SIG-M5 (cell line): ENCODE data around the gene TXNDC15.

Source experiments
- DNase-seq: peaks from one replicate; lab custom pipeline; 2025; lab: John Stamatoyannopoulos, UW

Gene TXNDC15

DNA sequence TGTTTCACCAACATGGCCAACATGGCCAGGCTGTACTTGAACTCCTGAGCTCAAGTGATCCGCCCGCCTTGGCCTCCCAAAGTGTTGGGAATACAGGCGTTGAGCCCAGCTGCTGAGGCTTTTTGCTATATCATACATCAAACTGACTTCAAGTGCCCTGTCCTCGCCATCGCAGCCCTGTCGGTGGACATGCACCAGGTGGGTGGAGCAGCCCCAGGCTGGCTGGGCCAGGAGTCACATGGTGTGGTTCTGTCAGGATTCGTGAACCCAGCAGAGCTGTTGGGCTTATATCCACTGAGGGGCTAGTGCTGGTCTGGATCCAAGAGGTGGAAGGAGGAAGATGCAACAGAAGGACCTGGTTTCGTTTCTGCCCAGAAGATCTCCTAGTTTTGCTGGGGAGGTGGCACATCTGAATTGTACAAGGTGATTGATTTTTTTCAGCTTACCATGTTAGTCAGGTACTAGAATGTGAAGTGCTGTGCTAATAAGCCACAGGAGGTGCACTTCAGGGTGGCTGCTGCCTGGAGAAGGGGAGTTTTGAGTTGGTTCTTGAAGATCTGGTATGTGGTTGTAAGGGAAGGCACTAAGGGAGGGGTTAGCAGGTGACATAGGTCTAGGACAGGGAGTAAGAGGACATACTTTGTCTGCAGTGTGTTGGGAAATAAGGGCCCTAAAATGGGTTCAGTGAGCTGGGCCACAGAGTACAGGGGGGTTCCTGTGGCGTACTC lies 46.8 kb downstream of the TXNDC15 start:
- DNase-seq: no peak

DNA sequence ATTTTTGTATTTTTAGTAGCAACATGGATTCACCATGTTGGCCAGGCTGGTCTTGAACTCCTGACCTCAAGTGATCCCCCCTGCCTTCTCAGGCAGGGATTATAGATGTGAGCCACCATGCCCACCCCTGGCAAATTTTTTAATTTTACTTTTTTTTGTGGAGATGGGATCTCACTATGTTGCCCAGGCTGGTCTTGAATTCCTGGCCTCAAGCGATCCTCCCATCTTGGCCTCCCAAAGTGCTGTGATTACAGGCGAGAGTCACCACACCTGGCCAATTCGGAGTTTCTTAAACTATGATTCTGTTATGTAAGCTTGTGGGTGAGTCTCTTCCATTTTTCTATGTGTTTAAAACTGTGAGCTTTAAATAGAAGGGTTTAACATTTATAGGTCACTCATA lies 58.3 kb downstream of the TXNDC15 start:
- DNase-seq: no peak

DNA sequence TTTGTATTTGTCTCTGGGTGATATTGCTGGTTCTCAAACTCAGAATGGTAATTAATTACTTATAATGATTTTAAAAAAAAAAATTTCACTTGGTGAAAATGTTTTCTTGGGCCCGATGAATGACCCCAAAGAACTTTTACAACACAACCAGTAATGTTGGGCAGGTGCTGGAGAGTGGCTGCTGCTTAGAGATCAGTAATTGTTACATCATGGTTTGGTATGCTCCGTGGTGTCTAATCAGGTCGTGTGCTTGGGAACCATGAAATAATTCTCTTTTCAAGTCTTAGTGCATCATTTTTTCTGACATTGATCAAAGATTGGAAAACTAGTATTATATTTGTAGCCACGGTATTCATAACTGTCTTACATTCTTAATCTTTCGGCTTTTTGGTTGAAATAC lies 60.0 kb downstream of the TXNDC15 start:
- DNase-seq: no peak

DNA sequence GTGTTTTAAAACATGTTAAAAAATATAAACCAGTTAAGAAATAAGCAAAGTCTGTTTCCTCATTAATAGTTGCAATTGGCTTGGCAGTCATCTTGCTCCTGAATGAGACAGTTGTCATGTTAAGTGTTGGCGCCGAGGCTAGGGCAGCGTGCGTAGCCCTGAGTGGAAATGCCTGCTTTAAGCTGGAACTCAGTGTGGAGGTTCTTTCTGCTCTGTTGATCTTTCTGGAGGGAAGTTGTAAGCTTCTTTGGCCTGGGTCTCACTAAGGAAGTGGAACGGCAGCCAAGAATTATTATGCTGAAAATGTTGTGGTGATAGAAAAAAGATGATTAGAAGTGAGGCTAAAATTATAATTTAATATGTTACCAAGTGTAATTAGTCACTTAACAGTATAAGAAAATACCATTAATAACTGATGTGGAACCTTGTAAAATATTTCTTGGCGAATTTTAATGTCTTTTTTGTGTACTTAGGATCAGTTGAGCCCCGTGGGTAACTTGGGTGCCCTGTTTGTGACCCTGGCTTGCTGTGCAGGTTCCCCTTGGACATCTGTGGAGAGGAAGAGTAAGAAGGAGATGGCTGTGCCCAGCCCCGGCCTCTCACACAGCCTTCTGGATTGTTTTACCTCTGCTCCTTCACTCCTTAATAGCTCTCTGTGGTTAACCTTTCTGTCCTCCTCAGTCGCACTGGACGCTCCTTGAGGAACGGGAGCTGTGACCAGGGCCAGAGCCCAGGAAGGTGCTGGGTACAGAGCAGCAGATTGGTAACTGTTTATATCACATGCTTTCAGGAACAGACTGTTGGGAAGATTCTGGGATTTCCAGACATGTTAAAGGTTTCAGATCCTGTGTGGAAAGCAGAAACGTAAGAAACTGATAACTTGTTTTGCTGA lies 61.8 kb downstream of the TXNDC15 start:
- DNase-seq: no peak

- no peak for DNase-seq
Observed at GRCh38 chr5:134937526-134937925, 63.4 kb downstream of the TXNDC15 start.

DNA sequence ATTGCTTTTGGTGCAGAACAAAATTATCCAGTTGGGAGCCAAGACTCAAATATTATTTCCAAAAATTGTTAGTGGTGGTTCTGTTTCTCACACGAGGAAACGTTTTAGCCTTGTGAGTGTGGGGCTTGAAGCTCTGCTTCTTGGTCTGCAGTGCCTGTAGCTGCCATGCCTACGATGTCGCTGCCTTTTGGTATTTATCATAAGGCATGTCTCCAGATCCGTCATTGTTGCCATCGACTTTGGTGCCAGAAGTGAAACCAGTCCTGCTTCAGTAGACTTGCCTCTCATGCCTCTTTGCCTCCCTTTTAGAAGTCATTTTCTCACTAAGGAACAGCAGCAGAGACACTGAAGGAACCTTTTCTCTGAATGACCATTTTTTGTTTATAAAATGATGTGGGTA lies 63.9 kb downstream of the TXNDC15 start:
- no peak for DNase-seq

GRCh38 chr5:134939500-134939899 lies 65.3 kb downstream of the TXNDC15 start:
- DNase-seq: no peak

DNA sequence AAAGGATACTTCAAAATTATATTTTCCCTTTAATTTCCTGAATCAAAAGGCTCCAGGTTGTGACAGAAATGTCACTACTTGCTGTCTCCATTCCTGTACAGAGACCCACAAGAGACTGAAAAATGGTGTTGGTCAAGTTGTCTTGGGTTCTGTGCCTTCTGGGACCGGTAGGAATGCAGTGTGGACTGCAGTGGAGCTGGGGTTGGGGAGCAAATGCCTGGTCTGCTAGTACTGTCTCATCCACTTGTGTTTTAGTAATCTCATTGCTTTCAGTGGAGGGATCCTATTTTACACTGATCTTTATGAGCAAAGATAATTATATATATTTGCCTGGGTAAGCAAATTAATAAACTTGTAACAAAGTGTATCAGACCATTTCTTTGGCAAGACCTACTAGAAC lies 69.4 kb downstream of the TXNDC15 start:
- DNase-seq: no peak

DNA sequence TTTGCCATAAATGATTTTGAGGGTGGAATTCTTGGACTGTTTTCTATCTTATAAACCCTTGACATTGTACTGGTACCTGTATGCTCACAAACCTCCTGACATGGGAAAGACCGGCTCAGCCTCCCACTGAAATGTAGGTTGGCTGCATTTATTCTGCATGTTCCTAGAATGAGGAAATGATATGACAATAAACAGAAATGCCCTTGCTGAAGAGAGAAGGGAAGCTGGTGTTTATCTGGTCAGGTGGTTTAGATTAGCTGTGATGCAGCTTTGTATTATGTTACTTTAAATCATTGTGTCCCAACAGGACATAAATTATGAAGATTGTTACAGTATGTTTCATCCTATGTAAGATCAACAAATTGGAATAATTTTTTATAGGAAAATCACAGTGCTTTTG lies 70.5 kb downstream of the TXNDC15 start:
- no peak for DNase-seq

DNA sequence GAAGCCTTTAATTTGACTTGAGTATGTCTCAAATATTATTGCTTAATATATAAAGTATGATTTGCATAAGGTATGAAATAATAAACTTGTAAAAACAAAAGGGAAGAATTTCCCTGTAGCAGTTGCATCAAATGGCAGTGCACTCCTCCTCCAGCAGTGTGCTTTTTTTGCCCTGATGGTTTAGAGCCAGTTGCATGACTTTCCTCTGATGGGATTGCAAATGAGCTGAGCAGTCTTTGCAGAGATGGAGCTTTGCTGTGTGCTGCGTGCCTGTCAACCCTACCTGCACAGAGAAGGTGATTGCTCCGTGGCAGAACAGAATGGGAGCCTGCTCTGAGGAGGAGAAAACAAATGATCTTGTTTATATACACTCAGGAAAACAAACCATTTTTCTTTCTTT lies 70.9 kb downstream of the TXNDC15 start:
- DNase-seq: no peak

- no peak for DNase-seq
Observed at GRCh38 chr5:134948911-134949310, 74.7 kb downstream of the TXNDC15 start.

GRCh38 chr5:134949316-134949715 lies 75.1 kb downstream of the TXNDC15 start:
- no peak for DNase-seq
